ENCODE measurements around the gene TRIM72.

- no peak for TF ChIP-seq POLR2A (IDR thresholded peaks at IDR 0.05)
- TF ChIP-seq CTCF (IDR thresholded peaks at IDR 0.05): no peak
Measured at GRCh38 chr16:31201582-31202413, 12.1 kb upstream of the TRIM72 start.

Data from uterus (tissue), 2 donors.